ENCODE results near the gene SEMA5B.

GRCh38 chr3:123067689-123068600 lies 40.4 kb upstream of the SEMA5B start:
- TF ChIP-seq ELF1 (tag; IDR thresholded peaks at IDR 0.05) (no peak), TEAD4 (IDR thresholded peaks at IDR 0.05; ENCODE audit: low read length) (no peak), TEAD4 (CRISPR knock-in tag; IDR thresholded peaks at IDR 0.05; ENCODE audit: borderline replicate concordance) (no peak)

Measured in K562 (cell line).